Esophagus squamous epithelium (tissue), 4 donors: ENCODE results near the gene CORIN.

Experiments
- CTCF ChIP-seq, 6 experiments: fragments of 450-650 bp in 4 of 6; fragments of 200-600 bp in 2 of 6; sonication (generic) in 2 of 6; IDR thresholded peaks; one replicate each; pipeline ENCODE4 v1.5.1; 2016 to 2019; ENCODE audit warnings: antibody characterized with exemption in 6 of 6, mild to moderate bottlenecking in 4 of 6, moderate library complexity in 4 of 6
- POLR2A ChIP-seq, 4 donors: fragments of 450-650 bp; IDR thresholded peaks; one replicate each; pipeline ENCODE4 v1.6.1; 2017; ENCODE audit warnings: antibody characterized with exemption in 4 of 4, mild to moderate bottlenecking in 4 of 4, moderate library complexity in 3 of 4

GRCh38 chr4:47856713-47857112 lies 18.8 kb upstream of the CORIN start:
- TF ChIP-seq CTCF (IDR thresholded peaks at IDR 0.05) (no peak), POLR2A (IDR thresholded peaks at IDR 0.05) (no peak)
